HepG2 (cell line): ENCODE data around the gene GINS2. TPM values are rescaled to one million over a fixed set of nuclear protein-coding genes. Genes with fewer than 3 reads are reported as not detected.

Experiments
- ATAC-seq: fragments of 200-7000 bp; cut with Tn5 transposase; 3 replicates; pipeline ENCODE4 v1.9.1; 2020; ENCODE audit warnings: mild to moderate bottlenecking, moderate library complexity
- BruUV-seq: library from RNA; stranded (reverse); fragments of 400-500 nt; replicated peaks from 2 replicates; lab custom pipeline; 2021; lab: Mats Ljungman, UMichigan
- CTCF ChIA-PET: fragments of 300-600 bp; formaldehyde crosslinking; extraction: SDS; loops from one replicate; lab custom pipeline; 2021; ENCODE audit warnings: low total read pairs, inconsistent platforms, low intra/inter-chr PET ratio; lab: Yijun Ruan, JAX
- POLR2A ChIA-PET: fragments of 350-600 bp; sonication (Branson Sonifier 250); formaldehyde crosslinking; loops from one replicate; lab custom pipeline; 2020; ENCODE audit warnings: antibody characterized with exemption, inconsistent platforms; lab: Yijun Ruan, JAX
- DNase-seq: peaks from one replicate; pipeline ENCODE4 v3.0.0-alpha.2; 2015; ENCODE audit warnings: low spot score
- FAIRE-seq: peaks from 3 replicates; lab custom pipeline; 2011; peaks lifted over from hg19 to GRCh38; lab: Jason Lieb, UNC
- H2AFZ ChIP-seq: one replicate; pipeline ENCODE4 v1.6.1; 2011; ENCODE audit warnings: low read length, inconsistent platforms
- H3K27ac ChIP-seq: fragments of 300-600 bp; 3 replicates; pipeline ENCODE4 v1.8.0; 2011; ENCODE audit warnings: mixed run types, mild to moderate bottlenecking, mixed read lengths, low read length, inconsistent platforms; ENCODE audit not compliant: insufficient read depth; ENCODE audit errors: extremely low read length
- H3K27me3 ChIP-seq, 2 experiments: fragments of 200-600 bp in 1 of 2; 2 replicates in 1 of 2; 3 replicates in 1 of 2; pipeline versions ENCODE4 v1.6.0 to v1.8.0; 2011; ENCODE audit warnings: low read length in 2 of 2, mild to moderate bottlenecking in 2 of 2, moderate library complexity in 2 of 2, inconsistent platforms in 1 of 2; ENCODE audit not compliant: insufficient read depth in 2 of 2, control insufficient read depth in 1 of 2
- H3K36me3 ChIP-seq, 2 experiments: fragments of 200-600 bp in 1 of 2; replicated peaks in 1 of 2; 2 replicates in 1 of 2; 3 replicates in 1 of 2; pipeline versions ENCODE4 v1.5.1 to v1.8.0; 2011; ENCODE audit warnings: low read length in 2 of 2, inconsistent platforms in 1 of 2; ENCODE audit not compliant: insufficient read depth in 2 of 2, control insufficient read depth in 1 of 2
- H3K4me1 ChIP-seq: 2 replicates; pipeline ENCODE4 v1.5.1; 2012; ENCODE audit warnings: low read length, inconsistent platforms; ENCODE audit not compliant: insufficient read depth
- H3K4me2 ChIP-seq: 2 replicates; pipeline ENCODE4 v1.6.0; 2011; ENCODE audit warnings: low read depth, low read length, inconsistent platforms
- H3K4me3 ChIP-seq, 3 experiments: fragments of 200-600 bp in 1 of 3; sonication (generic), shearing (Covaris generic) in 1 of 3; replicated peaks in 1 of 3; 2 replicates each; pipeline ENCODE4 v1.5.1; 2011 to 2016; ENCODE audit warnings: low read length in 3 of 3, inconsistent platforms in 2 of 3, low read depth in 2 of 3, mild to moderate bottlenecking in 2 of 3, control low read depth in 1 of 3, mixed read lengths in 1 of 3; ENCODE audit not compliant: insufficient read depth in 1 of 3
- H3K79me2 ChIP-seq: one replicate; pipeline ENCODE4 v1.6.1; 2011; ENCODE audit warnings: low read length, inconsistent platforms; ENCODE audit not compliant: insufficient read depth
- H3K9ac ChIP-seq: 2 replicates; pipeline ENCODE4 v1.6.0; 2011; ENCODE audit warnings: mild to moderate bottlenecking, low read depth, low read length, inconsistent platforms; ENCODE audit not compliant: insufficient read depth
- H3K9me3 ChIP-seq: 2 replicates; pipeline ENCODE4 v1.5.1; 2012; ENCODE audit warnings: mild to moderate bottlenecking, low read length
- H4K20me1 ChIP-seq: 2 replicates; pipeline ENCODE4 v1.6.0; 2011; ENCODE audit warnings: inconsistent platforms, mild to moderate bottlenecking, low read length, moderate library complexity; ENCODE audit not compliant: insufficient read depth
- ARNTL ChIP-seq: sonication (generic); formaldehyde crosslinking; IDR thresholded peaks from 2 replicates; pipeline ENCODE4 v1.4.0; 2020; ENCODE audit warnings: mild to moderate bottlenecking, missing genetic modification reagents
- THAP9 ChIP-seq: sonication (generic); formaldehyde crosslinking; IDR thresholded peaks from 2 replicates; pipeline ENCODE4; 2020; ENCODE audit warnings: missing genetic modification reagents, mild to moderate bottlenecking, borderline replicate concordance
- ZMYM3 ChIP-seq: sonication (generic); formaldehyde crosslinking; IDR thresholded peaks from 2 replicates; pipeline ENCODE4 v1.5.1; 2020; ENCODE audit warnings: mild to moderate bottlenecking, missing genetic modification reagents
- ZNF629 ChIP-seq: sonication (generic); formaldehyde crosslinking; conservative IDR thresholded peaks from 2 replicates; pipeline ENCODE4 v1.5.0; 2020; ENCODE audit warnings: missing genetic modification reagents
- ZNF768 ChIP-seq: sonication (generic); formaldehyde crosslinking; IDR thresholded peaks from 2 replicates; pipeline ENCODE4 v1.4.0; 2020; ENCODE audit warnings: missing genetic modification reagents
- ZNF841 ChIP-seq: sonication (generic); formaldehyde crosslinking; IDR thresholded peaks from 2 replicates; pipeline ENCODE4 v1.8.1; 2023; ENCODE audit warnings: missing genetic modification reagents, borderline replicate concordance
- WGBS: methylation state at CpG from one replicate; pipeline ENCODE4 v1.1.6; 2017; ENCODE audit warnings: low lambda C conversion rate; 5-methylcytosine and 5-hydroxymethylcytosine counted together
- in situ Hi-C: cut with HindIII; loops from 2 replicates; pipeline ENCODE4 v1.10.0; 2017; ENCODE audit warnings: low pct_unique_long_range_greater_than_20kb; ENCODE audit not compliant: extremely low pct_ligation_motif_present
- intact Hi-C: fragments of 100-400 bp; cut with micrococcal nuclease; formaldehyde crosslinking; loops from one replicate; pipeline ENCODE4 v1.10.0; 2022; ENCODE audit not compliant: unreplicated experiment
- polyA plus RNA-seq, 8 experiments: library from polyadenylated mRNA; depleted of rRNA in 3 of 8; stranded (reverse) in 7 of 8; unstranded in 1 of 8; fragments of >200 nt; fragmentation: Illumina TruSeq in 4 of 8; extraction: Trizol in 4 of 8; gene quantifications; 2 replicates each; pipeline versions ENCODE4 v1.2.1 to v1.2.3, GENCODE V29; 2011 to 2016; ENCODE audit warnings: low read depth in 4 of 8, missing spikeins in 1 of 8, mixed read lengths in 1 of 8; ENCODE audit not compliant: insufficient read depth in 1 of 8
- total RNA-seq, 5 experiments: library from RNA; depleted of rRNA; stranded (reverse); fragments of >200 nt; fragmentation: Illumina TruSeq; extraction: Trizol; gene quantifications; 2 replicates each; pipeline ENCODE4 v1.2.3, GENCODE V29; 2016; ENCODE audit warnings: low read depth in 1 of 5

Gene GINS2
- total and polyA plus RNA-seq, 2 of the 13 experiments (the other 11 are each of a cell fraction or from before 2014, with no cell fraction given) = 10.6 to 48.3 TPM

GRCh38 chr16:85698459-85698891 is 9.7 kb upstream of the GINS2 start:
- Histone ChIP-seq H3K9ac (no peak overlapping the region), H3K4me1 (peaks cover 16% of the 10 kb centered on the region), H2AFZ (no peak overlapping the region), H3K79me2 (no peaks in the 10 kb centered on the region), H3K27me3 (peaks cover 9 to 72% of the 10 kb centered on the region in 2 experiments; a peak in 4 of 5 replicates), H4K20me1 (no peaks in the 10 kb centered on the region), H3K4me2 (no peak overlapping the region), H3K36me3 (no peaks in the 10 kb centered on the region), H3K27ac (no peak overlapping the region), H3K4me3 (no peak overlapping the region), H3K9me3 (no peaks in the 10 kb centered on the region)
- ChIA-PET POLR2A (no interaction called here), CTCF (no interaction called here)
- WGBS = 60% methylated on average over 7 of the region's 7 CpGs
- intact Hi-C loops (no loop called here), in situ Hi-C loops (no loop called here)
- TF ChIP-seq ARNTL (CRISPR knock-in tag) (no peak), ZNF768 (CRISPR knock-in tag) (peak; percentile 95), ZNF629 (CRISPR knock-in tag) (peak; percentile 64; the same call in 1 of the 2 replicates), THAP9 (CRISPR knock-in tag) (no peak), ZNF841 (no peak), ZMYM3 (CRISPR knock-in tag) (peak; percentile 39; the same call in 1 of the 2 replicates)
- no peak for FAIRE-seq
- no peak for DNase-seq
- ATAC-seq = no peak
- no TSS peak for BruUV-seq
